CD4-positive, alpha-beta T cell (primary cell): ENCODE data around the gene PRKCH. TPM values are rescaled to one million over a fixed set of nuclear protein-coding genes. Genes with fewer than 3 reads are reported as not detected.

Experiments used
- ATAC-seq: fragments of 200-7000 bp; cut with Tn5 transposase; one replicate; pipeline ENCODE4 v1.10.0; 2022; ENCODE audit warnings: mild to moderate bottlenecking; ENCODE audit not compliant: poor library complexity
- CTCF ChIA-PET: fragments of 350-600 bp; sonication (Branson Sonifier 250); formaldehyde crosslinking; loops from one replicate; lab custom pipeline; 2021; ENCODE audit warnings: antibody characterized with exemption, inconsistent platforms; lab: Charles Lee
- POLR2A ChIA-PET: fragments of 350-600 bp; sonication (Branson Sonifier 250); formaldehyde crosslinking; loops from one replicate; lab custom pipeline; 2021; ENCODE audit warnings: antibody characterized with exemption, inconsistent platforms; lab: Charles Lee
- DNase-seq, 14 experiments: peaks; one replicate each; pipeline ENCODE4 v3.0.0-alpha.2; 2013 to 2020; ENCODE audit warnings: mixed read lengths in 2 of 14
- H3K27ac ChIP-seq, 2 donors: one replicate each; pipeline versions ENCODE4 v1.5.1 to v1.7.0; 2013; ENCODE audit warnings: low read length in 2 of 2, low read depth in 1 of 2, mild to moderate bottlenecking in 1 of 2
- H3K27me3 ChIP-seq, 2 experiments: 1 replicate in 1 of 2; 2 replicates in 1 of 2; pipeline versions ENCODE4 v1.6.1 to v1.7.0; 2013; ENCODE audit warnings: low read length in 2 of 2, control low read depth in 1 of 2, mild to moderate bottlenecking in 1 of 2, moderate library complexity in 1 of 2; ENCODE audit not compliant: insufficient read depth in 2 of 2, control insufficient read depth in 1 of 2
- H3K36me3 ChIP-seq: one replicate; pipeline ENCODE4 v1.6.1; 2013; ENCODE audit warnings: low read length, control low read depth; ENCODE audit not compliant: insufficient read depth
- H3K4me1 ChIP-seq: one replicate; pipeline ENCODE4 v1.6.1; 2013; ENCODE audit warnings: low read length, control low read depth; ENCODE audit not compliant: insufficient read depth
- H3K4me3 ChIP-seq: one replicate; pipeline ENCODE4 v1.5.1; 2013; ENCODE audit warnings: mild to moderate bottlenecking, low read length, moderate library complexity
- H3K9me3 ChIP-seq, 2 experiments: 1 replicate in 1 of 2; 2 replicates in 1 of 2; pipeline versions ENCODE4 v1.6.1 to v1.7.0; 2013; ENCODE audit warnings: low read length in 2 of 2, mild to moderate bottlenecking in 2 of 2, control low read depth in 1 of 2, moderate library complexity in 1 of 2; ENCODE audit not compliant: control insufficient read depth in 1 of 2, insufficient read depth in 1 of 2
- H3K27ac Mint-ChIP-seq: one replicate; pipeline ENCODE4 v1.8.0; 2020; ENCODE audit warnings: mixed read lengths
- H3K27me3 Mint-ChIP-seq: one replicate; pipeline ENCODE4 v1.8.0; 2021; ENCODE audit warnings: mixed read lengths
- H3K36me3 Mint-ChIP-seq: one replicate; pipeline ENCODE4 v1.8.0; 2021; ENCODE audit warnings: low read depth, mixed read lengths
- H3K4me1 Mint-ChIP-seq: one replicate; pipeline ENCODE4 v1.8.0; 2021; ENCODE audit warnings: low read depth, mixed read lengths
- H3K4me3 Mint-ChIP-seq: one replicate; pipeline ENCODE4 v1.8.0; 2020; ENCODE audit warnings: mild to moderate bottlenecking, mixed read lengths
- H3K9me3 Mint-ChIP-seq: one replicate; pipeline ENCODE4 v1.8.0; 2020; ENCODE audit warnings: mixed read lengths
- CTCF ChIP-seq: fragments of 200-600 bp; IDR thresholded peaks from one replicate; pipeline ENCODE4 v1.8.0; 2022; ENCODE audit warnings: antibody characterized with exemption, mild to moderate bottlenecking
- intact Hi-C, 2 experiments: fragments of 100-400 bp; cut with DNase I in 1 of 2; cut with micrococcal nuclease in 1 of 2; formaldehyde crosslinking; loops; one replicate each; pipeline versions ENCODE4 v1.15.1 to v1.9.0; 2023 to 2025; cut with DNase I, micrococcal nuclease
- total RNA-seq, 174 experiments: library from RNA in 2 of 174; stranded (reverse) in 2 of 174; gene quantifications; one replicate each; pipeline ENCODE4 v1.2.3 and lab custom pipeline; 2021 to 2026

PRKCH gene
- total RNA-seq, 2 experiments from 2014 or later: 378 to 385 TPM

GRCh38 chr14:61421212-61421923, 100.0 kb downstream of the PRKCH start:
- Histone ChIP-seq H3K4me1 (peaks cover 77% of the 10 kb centered on the region), H3K27ac (peak overlapping the region in 1 of 2 donors; percentile 28), H3K36me3 (peaks cover 11% of the 10 kb centered on the region), H3K4me3 (no peak overlapping the region), H3K9me3 (peaks cover 0 to 6% of the 10 kb centered on the region in 2 experiments), H3K27me3 (no peaks in the 10 kb centered on the region)
- ATAC-seq (no peak), DNase-seq (no peak)
- POLR2A ChIA-PET: interaction anchor here (1.0 to 2.0 kb wide), 5 partner anchors 13 to 118 kb away, joined by 3 to 5 read pairs (median 4); no protein-coding TSS in a partner anchor
- H3K27me3 Mint-ChIP-seq: no peaks in the 10 kb centered on the region
- H3K27ac Mint-ChIP-seq: no peak overlapping the region
- CTCF ChIA-PET: interaction anchor here (1.1 to 1.8 kb wide), 3 partner anchors 28 to 70 kb away, joined by 3 to 4 read pairs (median 3); no protein-coding TSS in a partner anchor
- TF ChIP-seq CTCF: no peak
- no peaks in the 10 kb centered on the region for H3K9me3 Mint-ChIP-seq
- peak overlapping the region; percentile 43 for H3K4me3 Mint-ChIP-seq
- peaks cover 15% of the 10 kb centered on the region for H3K4me1 Mint-ChIP-seq
- H3K36me3 Mint-ChIP-seq: peaks cover 26% of the 10 kb centered on the region
- intact Hi-C loops: no loop called here

GRCh38 chr14:61426048-61426447, 104.7 kb downstream of the PRKCH start:
- H3K36me3 Mint-ChIP-seq: peaks cover 45% of the 10 kb centered on the region
- intact Hi-C loops: no loop called here
- H3K4me3 Mint-ChIP-seq: peak overlapping the region; percentile 26
- peaks cover 51% of the 10 kb centered on the region for H3K4me1 ChIP-seq
- no peaks in the 10 kb centered on the region for H3K27me3 Mint-ChIP-seq
- no peak for ATAC-seq
- H3K9me3 ChIP-seq: peaks cover 0 to 13% of the 10 kb centered on the region in 2 experiments
- no peaks in the 10 kb centered on the region for H3K27me3 ChIP-seq
- H3K36me3 ChIP-seq: peaks cover 11% of the 10 kb centered on the region
- CTCF ChIA-PET: interaction anchor here (1.2 kb wide), 1 partner anchor 16 kb away, joined by 3 read pairs; no protein-coding TSS in a partner anchor
- H3K4me1 Mint-ChIP-seq: peaks cover 57% of the 10 kb centered on the region
- no peaks in the 10 kb centered on the region for H3K9me3 Mint-ChIP-seq
- POLR2A ChIA-PET: no interaction called here
- peak overlapping the region in 1 of 2 donors; percentile 19 for H3K27ac ChIP-seq
- no peak overlapping the region for H3K4me3 ChIP-seq
- H3K27ac Mint-ChIP-seq: peak overlapping the region; percentile 78
- TF ChIP-seq CTCF: no peak
- DNase-seq: no peak

DNA sequence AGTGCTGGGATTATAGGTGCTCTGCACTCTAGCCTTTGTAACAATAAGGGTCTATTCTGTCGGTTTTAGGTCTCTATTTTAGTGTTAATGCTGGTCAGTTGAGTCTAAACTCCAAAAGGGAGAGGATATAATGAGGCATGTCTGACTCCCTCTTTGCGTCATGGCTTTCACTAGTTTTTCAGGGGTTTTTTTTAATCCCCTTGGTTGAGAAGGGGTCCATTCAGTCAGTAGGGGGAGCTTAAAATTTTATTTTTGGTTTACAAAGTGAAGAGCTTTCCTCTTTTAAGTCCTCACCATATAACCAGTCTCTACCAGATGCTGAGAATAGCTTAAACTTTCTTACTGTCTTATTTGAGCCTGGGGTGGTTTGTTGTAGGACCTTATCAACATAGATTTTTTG, 106.9 kb downstream of the PRKCH start:
- H3K27me3 Mint-ChIP-seq: no peaks in the 10 kb centered on the region
- Histone ChIP-seq H3K9me3 (peaks cover 0 to 14% of the 10 kb centered on the region in 2 experiments), H3K4me3 (no peak overlapping the region), H3K4me1 (peaks cover 52% of the 10 kb centered on the region), H3K27me3 (no peaks in the 10 kb centered on the region), H3K36me3 (peaks cover 11% of the 10 kb centered on the region), H3K27ac (no peak overlapping the region)
- CTCF ChIA-PET: interaction anchor here (1.0 kb wide), 1 partner anchor 23 kb away, joined by 4 read pairs; no protein-coding TSS in a partner anchor
- POLR2A ChIA-PET: interaction anchor here (0.6 to 1.5 kb wide), 5 partner anchors 17 to 96 kb away, joined by 3 to 6 read pairs (median 3); no protein-coding TSS in a partner anchor
- intact Hi-C loops: loop anchor here in 1 of 2 experiments (1.0 kb wide), 1 partner anchor 11 kb away; no protein-coding TSS in a partner anchor
- H3K4me1 Mint-ChIP-seq: peaks cover 78% of the 10 kb centered on the region
- peak overlapping the region; percentile 76 for H3K27ac Mint-ChIP-seq
- H3K4me3 Mint-ChIP-seq: peak overlapping the region; percentile 43
- TF ChIP-seq CTCF: no peak
- peaks cover 57% of the 10 kb centered on the region for H3K36me3 Mint-ChIP-seq
- H3K9me3 Mint-ChIP-seq: peaks cover 2% of the 10 kb centered on the region
- ATAC-seq (no peak), DNase-seq (no peak)
